Measurements from ENCODE around the gene CRIM1.

CRIM1 gene

GRCh38 chr2:36577884-36578283 is 222.3 kb downstream of the CRIM1 start:
- TF ChIP-seq CTCF (IDR thresholded peaks at IDR 0.05; ENCODE audit: borderline replicate concordance, insufficient read depth, low read depth, low read length), result no peak
- no peak overlapping the region for H3K4me3 ChIP-seq (ENCODE audit: low read depth, low read length)

GRCh38 chr2:36578343-36579296 is 223.0 kb downstream of the CRIM1 start:
- no peak overlapping the region for H3K4me3 ChIP-seq (ENCODE audit: low read depth, low read length)
- no peak for TF ChIP-seq CTCF (IDR thresholded peaks at IDR 0.05; ENCODE audit: borderline replicate concordance, insufficient read depth, low read depth, low read length)

- TF ChIP-seq CTCF (IDR thresholded peaks at IDR 0.05; ENCODE audit: borderline replicate concordance, insufficient read depth, low read depth, low read length), result no peak
- no peak overlapping the region for H3K4me3 ChIP-seq (ENCODE audit: low read depth, low read length)
Observed at GRCh38 chr2:36579297-36579664, 223.7 kb downstream of the CRIM1 start.

GRCh38 chr2:36582538-36582937 is 227.0 kb downstream of the CRIM1 start:
- H3K4me3 ChIP-seq (ENCODE audit: low read depth, low read length), result no peak overlapping the region
- no peak for TF ChIP-seq CTCF (IDR thresholded peaks at IDR 0.05; ENCODE audit: borderline replicate concordance, insufficient read depth, low read depth, low read length)

- TF ChIP-seq CTCF (IDR thresholded peaks at IDR 0.05; ENCODE audit: borderline replicate concordance, insufficient read depth, low read depth, low read length), result no peak
Observed at GRCh38 chr2:36582951-36583350, 227.4 kb downstream of the CRIM1 start.

GRCh38 chr2:36584148-36584794 is 228.7 kb downstream of the CRIM1 start:
- TF ChIP-seq CTCF (IDR thresholded peaks at IDR 0.05; ENCODE audit: borderline replicate concordance, insufficient read depth, low read depth, low read length), result no peak
- H3K4me3 ChIP-seq (ENCODE audit: low read depth, low read length), result no peak overlapping the region

More at GRCh38 chr2:36582951-36583350, 227.4 kb downstream of the CRIM1 start:
- H3K4me3 ChIP-seq (ENCODE audit: low read depth, low read length), result no peak overlapping the region

Measured in GM12875 (cell line).